Measurements from ENCODE around the gene KRTAP25-1.

KRTAP25-1 gene

DNA sequence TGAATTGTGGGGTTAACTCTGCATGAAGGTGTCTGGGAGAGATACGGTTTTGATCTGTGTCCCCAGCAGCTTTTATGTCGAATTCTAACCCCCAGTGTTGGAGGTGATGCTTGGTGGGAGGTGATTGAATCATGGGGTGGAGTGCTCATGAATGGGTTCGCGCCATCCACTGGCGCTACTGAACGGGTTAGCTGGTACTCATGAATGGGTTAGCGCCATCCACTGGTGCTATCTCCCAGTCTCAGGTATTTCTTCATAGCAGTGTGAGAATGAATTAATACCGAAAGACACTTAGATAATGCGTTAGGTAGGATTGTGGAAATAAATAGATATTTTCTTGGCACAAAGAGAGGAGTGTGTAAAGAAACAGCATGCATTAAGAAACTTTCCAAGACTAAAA is 40.5 kb downstream of the KRTAP25-1 start:
- DNase-seq, result no peak

GRCh38 chr21:30245061-30245460 is 44.3 kb downstream of the KRTAP25-1 start:
- no peak for DNase-seq

GRCh38 chr21:30243691-30244090 is 45.6 kb downstream of the KRTAP25-1 start:
- no peak for DNase-seq

DNA sequence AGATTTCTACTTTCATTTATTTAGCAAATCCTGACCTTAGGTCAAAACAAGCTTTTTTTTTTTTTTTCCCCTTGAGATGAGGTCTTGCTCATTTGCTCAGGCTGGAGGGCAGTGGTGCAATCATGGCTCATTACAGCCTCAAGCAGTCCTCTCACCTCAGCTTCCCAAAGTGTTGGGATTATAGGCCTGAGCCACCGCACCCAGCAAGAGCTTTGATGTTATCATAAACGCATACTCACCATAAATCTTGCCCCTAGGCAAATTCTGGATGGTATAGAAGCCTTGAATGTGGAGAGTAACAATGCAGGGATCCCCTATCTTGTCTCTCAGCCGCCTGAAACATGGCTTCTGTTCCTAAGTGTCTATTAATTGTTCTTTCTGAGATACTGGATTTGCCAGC is 48.7 kb downstream of the KRTAP25-1 start:
- no peak for DNase-seq
